Measurements from ENCODE around the gene SLC8B1.

Gene SLC8B1

DNA sequence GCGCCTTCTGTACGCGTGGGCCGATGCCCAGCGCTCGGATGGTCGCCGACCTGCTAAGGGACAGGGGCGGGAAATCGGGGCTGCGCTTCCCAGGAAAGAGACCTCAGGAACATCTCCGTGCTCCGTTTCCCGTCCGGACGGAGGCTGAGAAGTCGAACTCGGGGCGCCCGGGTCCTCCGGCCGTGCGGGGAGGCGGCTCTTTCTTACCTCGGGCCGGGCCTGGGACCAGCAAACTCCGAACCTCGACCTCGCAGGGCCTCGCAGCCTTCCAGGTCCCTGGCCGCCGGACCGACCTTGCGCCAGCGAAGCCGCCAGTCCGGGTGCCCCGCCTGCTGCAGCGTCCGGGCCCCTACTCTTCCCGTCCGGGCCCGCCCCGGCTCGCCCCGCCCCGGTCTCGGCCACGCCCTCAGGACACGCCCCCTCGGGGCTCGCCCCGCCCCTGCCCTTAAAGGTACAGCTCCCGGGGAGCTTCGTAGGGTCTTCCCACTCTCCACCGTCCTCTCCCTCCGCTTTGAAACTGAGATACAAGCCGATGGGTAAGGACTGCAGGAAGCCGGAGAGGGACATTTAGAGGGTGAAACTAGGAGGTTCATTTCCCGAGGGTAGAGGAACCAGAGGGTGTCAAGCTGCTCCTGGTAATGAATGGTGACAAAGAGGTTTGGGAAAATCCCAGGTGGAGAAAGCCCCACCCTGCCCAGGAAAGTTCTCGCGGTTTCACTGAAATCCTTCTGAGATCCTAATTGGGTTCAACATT, at the start of gene SLC8B1:
SLC8B1 (minus strand) TSS at position 324 of the 754 bp plus-strand sequence. CDS start 2,231 bp downstream, outside the sequence.
- peak; percentile 72 to 76 for DNase-seq (ENCODE audit: low read depth in 2 of 2)

DNA sequence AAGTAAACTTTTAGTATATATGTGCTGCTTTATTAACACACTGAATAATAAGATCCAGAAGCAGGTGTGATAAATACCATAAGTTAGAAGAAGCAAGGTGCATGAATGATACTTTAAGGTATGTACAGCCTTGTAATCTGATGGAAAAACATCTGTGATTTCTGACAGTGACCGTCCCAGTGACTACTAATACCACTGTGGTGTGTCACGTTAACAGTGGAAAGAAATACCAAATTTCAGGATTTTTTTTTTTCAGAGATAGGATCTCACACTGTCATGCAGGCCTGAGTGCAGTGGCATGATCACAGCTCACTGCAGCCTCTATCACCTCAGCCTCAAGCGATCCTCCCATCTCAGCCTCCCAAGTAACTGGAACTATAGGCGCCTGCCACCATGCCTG, 47.3 kb upstream of the SLC8B1 start:
- DNase-seq (ENCODE audit: low read depth in 2 of 2): no peak

DNA sequence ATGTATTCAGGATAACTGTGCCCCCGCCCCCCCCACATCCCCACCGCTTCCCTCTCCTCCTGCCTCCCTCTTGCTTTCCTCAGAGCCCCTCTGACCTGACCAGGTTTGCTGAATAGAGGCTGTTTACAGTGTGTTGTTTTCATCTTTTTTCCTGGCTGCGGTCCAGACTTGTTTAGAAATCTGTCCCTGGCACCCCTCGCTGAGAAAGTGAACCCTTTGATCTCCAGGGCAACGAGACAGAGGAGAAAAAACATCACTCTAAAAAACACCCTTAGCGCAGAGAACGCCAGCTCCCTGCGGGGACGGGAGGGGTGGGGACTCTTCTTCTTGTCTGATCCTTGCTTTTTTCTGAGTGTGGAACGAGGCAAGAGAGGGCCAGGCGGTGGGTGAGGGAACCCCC, 46.3 kb upstream of the SLC8B1 start:
- DNase-seq (ENCODE audit: low read depth in 2 of 2): no peak

DNA sequence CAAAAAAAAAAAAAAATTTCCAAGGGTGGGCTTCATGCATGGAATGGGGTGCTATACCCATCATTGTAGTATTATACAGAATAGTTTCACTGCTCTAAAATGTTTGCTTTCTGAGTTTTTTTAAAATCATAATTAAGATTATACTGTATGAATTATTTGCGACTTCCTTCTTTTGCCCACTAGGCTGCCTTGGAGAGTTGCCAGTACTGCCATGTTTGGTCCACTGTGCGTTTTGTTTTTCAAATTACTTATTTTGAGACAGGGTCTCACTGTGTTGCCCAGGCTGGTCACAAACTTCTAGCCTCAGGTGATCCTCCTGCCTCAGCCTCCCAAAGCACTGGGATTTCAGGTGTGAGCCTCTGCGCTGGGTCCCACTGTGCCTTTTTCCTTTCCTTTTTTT, 43.4 kb upstream of the SLC8B1 start:
- DNase-seq (ENCODE audit: low read depth in 2 of 2): no peak

DNA sequence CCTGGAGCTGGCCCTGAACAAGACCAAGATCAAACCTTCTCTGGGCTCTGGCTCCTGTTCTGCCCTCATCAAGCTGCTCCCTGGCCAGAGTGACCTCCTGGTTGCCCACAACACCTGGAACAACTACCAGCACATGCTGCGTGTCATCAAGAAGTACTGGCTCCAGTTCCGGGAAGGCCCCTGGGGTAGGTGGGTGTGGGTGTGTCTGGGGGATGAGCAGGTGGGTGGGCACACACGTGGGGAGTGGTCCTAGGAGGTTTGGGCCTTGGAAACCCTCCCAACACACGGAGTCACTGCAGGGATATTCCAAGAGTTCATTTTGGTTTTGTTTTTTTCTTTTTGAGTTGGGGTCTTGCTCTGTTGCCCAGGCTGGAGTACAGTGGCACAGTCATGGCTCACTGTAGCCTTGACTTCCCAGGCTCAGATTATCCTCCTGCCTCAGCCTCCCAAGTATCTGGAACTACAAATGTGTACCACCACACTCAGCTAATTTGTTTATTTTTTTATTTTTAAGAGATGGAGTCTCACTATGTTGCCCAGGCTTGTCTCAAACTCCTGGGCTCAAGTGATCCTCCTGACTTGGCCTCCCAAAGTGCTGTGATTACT, 40.0 kb upstream of the SLC8B1 start:
- no peak for DNase-seq (ENCODE audit: low read depth in 2 of 2)

DNA sequence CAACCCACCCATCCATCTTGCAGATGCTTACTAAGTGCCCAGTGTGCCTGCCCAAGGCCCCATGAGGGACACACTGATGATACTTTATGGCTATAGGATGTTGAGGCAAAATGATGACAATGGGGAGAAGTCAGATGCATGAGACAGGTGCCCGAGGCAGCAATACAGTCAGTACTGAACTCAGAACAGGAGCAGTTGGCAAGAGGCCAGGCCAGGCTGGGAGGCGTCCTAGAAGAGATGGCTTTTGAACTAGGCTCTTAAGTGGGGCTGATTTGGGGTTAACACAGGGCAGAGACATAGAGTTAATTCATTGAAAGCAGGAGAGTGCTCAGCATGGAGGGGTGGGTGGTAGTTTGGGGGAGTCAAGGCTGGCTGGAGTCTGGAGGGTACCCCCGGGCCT, 39.1 kb upstream of the SLC8B1 start:
- no peak for DNase-seq (ENCODE audit: low read depth in 2 of 2)

DNA sequence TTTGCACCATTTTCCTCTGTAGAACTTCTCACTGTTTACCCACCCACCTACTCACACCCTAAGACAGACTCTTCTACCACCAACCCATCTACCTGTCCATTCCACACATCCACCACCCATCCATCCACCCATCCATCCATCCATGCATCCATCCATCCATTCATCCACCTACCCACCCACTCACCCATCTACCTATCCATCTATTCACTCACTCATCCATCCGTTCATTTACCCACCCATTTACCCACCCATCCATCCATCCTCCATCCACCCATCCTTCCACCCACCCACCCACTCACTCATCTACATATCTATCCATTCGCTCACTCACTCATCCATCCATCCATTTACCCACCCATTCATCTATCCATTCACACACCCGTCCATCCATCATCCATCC, 38.5 kb upstream of the SLC8B1 start:
- no peak for DNase-seq (ENCODE audit: low read depth in 2 of 2)

DNA sequence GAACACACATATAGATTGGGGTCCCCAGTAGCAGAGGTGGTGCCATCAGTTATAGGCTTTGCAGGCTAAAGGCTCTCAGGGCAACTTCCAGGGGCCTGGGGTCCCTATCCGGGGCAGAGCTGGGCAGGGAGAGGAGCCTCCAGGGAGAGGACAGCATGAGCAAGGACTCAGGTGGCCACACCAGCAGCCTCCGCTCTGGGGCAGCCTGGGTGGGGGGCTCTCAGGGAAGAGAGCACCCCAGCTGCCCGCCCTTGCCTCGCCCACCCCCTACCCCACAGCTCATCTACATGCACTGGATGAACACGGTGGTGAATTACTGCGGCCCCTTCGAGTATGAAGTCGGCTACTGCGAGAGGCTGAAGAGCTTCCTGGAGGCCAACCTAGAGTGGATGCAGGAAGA, 37.5 kb upstream of the SLC8B1 start:
- no peak for DNase-seq (ENCODE audit: low read depth in 2 of 2)

DNA sequence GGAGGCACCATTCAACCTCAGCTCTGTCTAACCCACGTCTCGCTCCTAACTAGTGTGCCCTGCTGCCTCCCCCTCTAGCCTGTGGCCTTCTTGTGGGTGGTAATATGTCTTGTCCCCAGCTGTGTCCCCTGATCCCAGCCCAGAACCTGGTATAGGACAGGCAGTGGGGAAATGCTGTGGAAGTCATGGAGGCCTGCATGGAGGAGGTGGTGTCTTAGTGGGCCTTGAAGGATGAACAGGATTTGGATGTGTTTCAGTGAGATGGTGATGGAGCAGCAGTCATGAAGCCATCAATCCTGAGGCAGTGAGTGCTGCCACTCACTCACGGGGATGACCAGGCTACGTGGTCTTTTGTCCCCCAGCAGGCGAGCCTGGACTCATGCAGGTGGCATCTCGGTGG, 36.9 kb upstream of the SLC8B1 start:
- no peak for DNase-seq (ENCODE audit: low read depth in 2 of 2)

DNA sequence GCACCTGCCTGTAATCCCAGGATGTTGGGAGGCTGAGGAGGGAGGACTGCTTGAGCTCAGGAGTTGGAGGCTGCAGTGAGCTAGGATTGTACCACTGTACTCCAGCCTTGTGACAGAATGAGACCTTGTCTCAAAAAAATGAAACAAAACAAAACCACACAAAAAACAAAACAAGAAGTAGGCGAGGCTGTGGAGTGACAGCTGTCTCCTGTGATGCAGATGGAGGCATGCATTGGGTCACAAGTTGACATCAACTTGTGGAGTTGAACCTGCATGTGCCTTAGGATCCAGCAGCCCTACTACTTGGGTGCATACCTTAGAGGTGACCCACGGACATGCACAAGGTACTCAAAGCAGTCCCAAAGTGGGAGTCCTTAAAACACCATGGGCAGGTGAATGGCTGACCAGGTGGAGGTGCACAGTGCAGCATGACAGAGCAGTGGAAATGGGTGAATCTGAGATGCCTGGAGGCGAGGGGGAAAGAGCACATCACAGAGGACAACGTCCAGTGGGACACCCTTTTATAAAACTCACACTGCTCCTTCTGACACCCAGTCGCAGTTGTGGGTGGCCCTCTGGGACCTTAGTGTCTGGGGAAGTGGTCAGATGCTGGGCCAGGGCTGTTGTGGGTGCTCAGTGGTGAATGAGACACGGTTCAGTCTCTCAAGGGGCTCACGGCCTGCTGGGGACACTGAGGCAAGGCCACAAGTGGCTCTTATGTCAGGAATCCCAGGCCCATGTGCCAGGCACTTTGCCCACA, 36.2 kb upstream of the SLC8B1 start:
- no peak for DNase-seq (ENCODE audit: low read depth in 2 of 2)

DNA sequence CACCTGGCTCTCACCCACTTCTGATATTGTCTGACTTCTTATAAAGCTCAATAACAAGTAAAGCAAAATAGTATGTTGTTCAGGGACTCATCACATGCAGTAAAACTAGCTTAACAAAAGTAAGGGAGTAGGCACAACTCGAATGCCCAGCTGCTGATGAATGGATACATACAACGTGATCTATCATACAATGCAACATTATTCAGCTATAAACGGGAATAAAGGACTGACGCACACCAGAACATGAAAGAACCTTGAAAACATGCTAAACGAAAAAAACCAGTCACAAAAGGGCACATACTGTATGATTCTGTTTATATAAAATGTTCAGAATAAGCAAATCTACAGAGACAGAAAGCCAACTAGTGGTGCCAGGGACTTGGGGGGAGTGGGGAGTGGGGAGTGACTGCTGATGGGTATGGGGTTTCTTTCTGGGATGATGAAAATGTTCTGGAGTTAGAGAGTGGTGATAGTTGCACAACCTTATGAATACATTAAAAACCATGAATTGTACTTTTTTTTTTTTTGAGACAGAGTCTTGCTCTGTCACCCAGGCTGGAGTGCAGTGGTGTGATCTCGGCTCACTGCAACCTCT, 34.6 kb upstream of the SLC8B1 start:
- DNase-seq (ENCODE audit: low read depth in 2 of 2): no peak

DNA sequence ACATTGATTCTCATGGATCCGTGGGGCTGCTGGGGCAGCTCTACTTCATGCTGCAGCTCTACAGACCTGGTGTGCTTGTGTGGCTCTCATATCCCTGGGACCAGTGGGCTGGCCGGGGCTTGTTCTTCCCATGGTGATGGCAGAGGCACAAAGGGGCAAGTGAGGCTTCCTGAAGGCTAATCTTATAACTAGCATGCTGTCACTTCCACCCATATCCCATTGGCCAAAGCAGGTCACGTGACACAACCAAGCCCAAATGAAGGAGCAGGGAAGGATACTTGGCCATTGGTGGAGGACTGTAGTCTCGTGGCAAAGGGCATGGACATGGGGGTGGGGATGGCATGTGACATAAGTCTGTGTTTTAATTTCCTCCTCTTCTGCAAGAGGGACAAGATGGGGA, 33.4 kb upstream of the SLC8B1 start:
- no peak for DNase-seq (ENCODE audit: low read depth in 2 of 2)

DNA sequence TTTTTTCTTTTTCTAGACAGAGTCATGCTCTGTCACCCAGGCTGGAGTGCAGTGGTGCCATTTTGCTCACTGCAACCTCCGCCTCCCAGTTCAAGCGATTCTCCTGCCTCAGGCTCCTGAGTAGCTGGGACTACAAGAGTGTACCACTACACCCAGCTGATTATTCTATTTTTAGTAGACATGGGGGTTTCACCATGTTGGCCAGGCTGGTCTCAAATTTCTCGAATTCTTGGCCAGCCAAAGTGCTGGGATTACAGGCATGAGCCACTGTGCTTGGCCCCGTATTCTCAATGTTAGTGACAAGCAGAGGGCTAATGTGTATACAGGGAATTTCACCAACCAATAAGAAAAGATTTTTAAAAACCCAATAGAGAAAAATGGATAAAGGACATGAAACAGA, 31.9 kb upstream of the SLC8B1 start:
- no peak for DNase-seq (ENCODE audit: low read depth in 2 of 2)

DNA sequence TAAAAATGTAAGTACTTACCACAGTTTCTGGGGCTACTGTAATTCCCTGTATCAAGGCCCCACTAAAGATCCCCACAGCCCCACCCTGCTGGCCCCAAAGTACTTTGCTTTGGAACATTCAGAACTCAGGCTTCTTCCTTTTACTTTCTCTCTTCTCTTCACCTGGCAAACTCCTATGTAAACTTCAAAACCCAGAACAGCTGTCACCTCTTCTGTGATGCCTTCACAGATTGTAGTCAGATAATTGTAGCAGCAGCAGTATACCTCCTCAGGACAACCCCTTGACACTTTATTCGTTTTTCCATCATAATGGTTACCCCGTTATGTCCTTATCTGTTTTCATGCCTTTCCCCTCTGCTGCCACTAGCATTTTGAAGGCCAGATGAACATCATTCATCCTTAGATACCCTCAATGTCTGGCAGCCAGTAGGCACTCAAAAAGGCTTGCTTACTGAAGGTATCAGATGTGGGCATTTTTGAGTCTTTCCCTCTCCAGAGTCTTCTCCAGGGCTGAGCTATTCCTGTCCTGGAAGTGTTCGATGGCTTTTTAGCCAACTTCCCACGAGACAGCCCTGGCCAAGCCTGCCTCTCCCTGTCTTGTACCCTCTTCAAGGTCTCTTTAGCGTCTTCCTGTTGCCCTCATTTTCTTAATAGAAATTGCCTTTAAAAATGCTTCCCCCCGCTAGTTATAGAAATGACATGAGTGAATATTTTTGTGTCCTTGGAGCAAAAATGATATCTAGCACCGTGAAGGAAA, 30.9 kb upstream of the SLC8B1 start:
- DNase-seq (ENCODE audit: low read depth in 2 of 2): no peak

DNA sequence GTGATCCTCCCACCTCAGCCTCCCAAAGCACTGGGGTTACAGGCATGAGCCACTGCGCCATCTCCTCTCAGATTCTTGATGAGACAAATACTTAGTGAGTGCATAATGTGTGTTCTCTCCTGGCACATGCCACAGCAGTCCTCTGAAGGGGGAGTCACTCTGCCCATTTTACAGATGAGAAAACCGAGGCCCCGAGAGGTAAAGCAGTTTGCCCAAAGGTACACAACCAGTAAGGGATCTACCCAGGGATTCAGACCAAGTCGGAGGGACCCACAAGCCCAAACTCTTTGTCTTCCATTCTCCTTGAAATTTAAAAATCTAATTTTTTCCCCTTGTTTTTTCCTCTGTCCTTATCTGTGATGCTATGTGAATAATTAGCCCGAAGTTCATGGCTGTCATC, 29.8 kb upstream of the SLC8B1 start:
- no peak for DNase-seq (ENCODE audit: low read depth in 2 of 2)

DNA sequence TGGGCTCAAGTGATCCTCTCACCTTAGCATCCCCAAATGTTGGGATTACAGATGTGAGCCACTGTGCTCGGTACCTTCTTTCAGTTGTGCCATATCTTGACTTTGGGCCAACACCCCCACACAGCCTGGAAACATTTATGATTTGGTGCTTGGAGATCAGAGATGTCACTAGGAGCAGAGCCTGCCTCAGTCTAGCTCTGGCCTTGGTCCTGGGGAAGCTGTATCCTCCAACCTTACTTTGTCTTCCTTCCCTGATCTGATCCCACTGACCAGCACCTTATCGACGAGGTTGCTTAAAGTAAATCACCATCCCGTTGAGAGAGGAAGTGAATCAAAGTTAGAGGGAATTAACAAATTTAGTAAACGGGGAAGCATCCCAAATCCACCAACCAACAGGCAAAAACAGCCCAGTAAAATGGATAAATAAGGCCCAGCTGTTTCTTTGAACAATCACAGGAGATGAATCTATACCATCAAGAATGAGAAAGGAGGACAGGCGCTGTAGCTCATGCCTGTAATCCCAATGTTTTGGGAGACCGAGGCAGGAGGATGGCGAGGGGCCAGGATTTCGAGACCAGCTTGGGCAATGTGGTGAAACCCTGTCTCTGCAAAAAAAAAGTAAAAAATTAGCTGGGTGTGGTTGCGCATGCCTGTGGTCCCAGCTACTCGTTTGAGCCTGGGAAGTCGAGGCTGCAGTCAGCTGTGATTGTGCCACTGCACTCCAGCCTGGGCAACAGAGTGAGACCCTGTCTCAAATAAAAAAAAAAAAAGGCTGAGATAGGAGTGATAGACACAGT, 26.9 kb upstream of the SLC8B1 start:
- no peak for DNase-seq (ENCODE audit: low read depth in 2 of 2)

DNA sequence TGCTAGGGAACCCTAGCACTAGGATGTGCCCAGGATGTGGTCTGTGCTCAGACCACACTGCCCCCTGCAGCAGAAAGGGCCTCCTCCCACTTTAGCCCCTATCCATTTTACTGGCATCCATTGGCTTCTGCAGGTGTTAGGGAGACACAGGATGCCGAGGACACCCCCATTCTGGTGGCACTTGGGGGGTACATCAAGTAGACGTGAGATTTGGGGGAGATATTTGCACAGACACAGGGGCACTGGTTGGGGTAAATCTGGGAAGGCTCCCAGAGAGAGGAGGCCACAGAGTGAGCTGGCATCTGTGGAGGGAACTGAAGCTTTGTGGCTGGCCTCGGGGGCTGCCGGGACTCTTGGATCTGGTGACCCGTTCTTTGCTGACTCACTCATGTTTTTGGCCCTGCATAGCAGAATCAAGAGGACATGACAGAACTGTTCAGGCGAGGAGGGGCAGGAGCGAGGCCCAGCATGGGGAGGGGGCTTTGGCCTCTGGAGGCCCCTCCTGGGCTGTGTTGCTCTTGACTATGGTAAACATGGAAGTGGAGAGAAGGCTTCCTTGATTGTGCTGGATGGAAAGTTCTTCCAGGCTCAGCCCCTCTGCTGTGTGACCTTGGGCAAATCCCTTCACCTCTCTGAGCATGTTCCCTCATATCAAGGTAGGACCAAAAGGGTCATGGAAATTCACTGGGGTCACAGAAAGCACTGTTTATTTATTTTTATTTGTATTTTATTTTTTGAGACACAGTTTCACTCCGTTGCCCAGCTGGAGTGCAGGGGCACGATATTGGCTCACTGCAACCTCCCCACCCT, 25.2 kb upstream of the SLC8B1 start:
- DNase-seq (ENCODE audit: low read depth in 2 of 2): no peak

DNA sequence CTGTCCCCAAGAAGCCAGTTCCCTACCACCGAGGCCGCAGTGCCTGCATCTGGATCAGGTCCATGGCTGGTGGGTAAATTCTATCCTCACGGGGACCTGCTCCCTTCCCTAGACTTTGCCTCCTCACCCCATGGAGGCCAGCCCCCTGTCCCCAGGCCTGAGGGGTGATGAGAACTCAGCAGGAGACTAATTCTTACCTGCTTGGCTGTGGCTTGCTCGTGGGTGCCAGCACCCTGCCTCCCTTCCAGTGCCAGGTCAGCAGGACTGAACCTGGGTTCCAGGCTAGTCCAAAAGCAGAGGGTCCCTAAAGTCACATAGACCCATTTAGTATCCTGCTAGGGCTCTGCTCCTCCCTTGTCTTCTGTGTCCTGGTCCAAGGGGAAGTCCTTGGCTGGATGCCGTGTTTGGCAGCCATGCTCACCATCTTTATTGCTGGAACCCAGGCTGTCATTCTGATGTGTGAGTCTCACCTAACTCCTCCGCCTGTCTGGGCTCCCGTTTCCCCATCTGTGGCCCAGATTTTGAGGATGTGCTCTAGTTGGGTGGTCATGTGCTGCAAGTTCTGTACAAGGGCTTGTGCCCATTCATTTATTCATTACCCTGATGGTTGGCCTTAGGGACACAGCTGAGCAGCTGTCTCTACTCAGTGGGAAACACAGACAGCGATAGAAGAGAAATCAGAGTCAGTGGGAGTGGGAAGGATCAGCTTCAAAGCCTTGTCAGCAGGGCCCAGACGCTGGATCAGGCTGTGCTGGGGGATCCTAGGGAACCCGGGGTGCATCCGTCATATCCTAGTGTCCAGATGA, 24.4 kb upstream of the SLC8B1 start:
- DNase-seq (ENCODE audit: low read depth in 2 of 2): no peak
